DMS153 treated with DMSO at 0.1 percent for 48 hours (cell line): ENCODE measurements around the gene ZNF132.
"Not testable (repeated sequence)": the region's sequence is repeated elsewhere in the genome, so short reads cannot be mapped to it uniquely, and the experiment has no call there.

Source experiments
- DNase-seq: peaks from one replicate; lab custom pipeline; 2025; ENCODE audit not compliant: unreplicated experiment; lab: John Stamatoyannopoulos, UW

Gene ZNF132

DNA sequence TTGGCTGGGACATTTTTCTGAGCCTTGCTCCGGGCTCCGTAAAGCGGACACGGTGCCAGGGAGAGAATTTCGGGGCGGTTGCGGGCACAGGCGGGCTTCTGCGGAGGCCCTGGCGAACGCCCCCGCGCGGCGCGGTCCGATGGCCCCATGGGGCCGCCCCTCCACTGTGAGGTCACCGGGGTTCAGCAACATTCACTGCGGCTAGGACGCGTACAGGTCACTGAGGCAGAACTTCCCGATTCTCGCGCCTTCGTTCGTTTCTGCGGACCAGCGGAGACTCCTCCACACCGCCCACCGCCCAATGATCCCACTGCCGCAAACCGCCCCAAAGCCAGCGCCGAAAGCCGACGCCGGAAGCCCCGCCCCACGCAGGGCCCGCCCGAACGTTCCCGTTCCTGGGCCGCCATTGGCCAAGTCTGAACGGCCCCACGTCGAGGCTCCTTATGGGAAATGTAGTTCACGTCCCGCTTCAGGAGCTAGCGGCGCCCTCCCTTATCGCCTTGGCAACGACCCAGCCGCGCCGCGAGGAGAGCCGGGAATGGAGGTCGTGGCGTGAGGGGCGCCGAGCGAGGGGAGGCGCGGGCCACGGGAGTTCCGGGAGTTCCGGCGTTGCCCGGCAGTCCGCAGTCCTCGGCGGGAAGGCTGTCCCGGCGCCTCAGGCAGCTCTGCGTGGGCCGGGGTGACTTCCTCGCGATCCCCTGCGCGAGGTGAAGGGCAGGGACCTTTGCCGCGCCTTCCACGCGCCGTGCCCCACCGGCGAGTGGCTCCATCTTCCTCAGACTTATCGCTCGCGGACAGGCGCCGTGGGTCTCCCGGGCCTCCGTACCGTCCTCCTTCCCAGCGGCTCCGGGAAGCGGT is 31.6 kb downstream of the ZNF132 start, which contains the start of gene ZNF584:
Gene ZNF584, plus strand, starts transcription at position 498 of the 858 bp plus-strand sequence. CDS start 499 bp downstream, outside the sequence.
- peak; percentile 87 for DNase-seq

- no peak for DNase-seq
These were observed 32.2 kb downstream of the ZNF132 start for GRCh38 chr19:58407658-58408151.

GRCh38 chr19:58406818-58407657 is 32.9 kb downstream of the ZNF132 start:
- no peak for DNase-seq

DNA sequence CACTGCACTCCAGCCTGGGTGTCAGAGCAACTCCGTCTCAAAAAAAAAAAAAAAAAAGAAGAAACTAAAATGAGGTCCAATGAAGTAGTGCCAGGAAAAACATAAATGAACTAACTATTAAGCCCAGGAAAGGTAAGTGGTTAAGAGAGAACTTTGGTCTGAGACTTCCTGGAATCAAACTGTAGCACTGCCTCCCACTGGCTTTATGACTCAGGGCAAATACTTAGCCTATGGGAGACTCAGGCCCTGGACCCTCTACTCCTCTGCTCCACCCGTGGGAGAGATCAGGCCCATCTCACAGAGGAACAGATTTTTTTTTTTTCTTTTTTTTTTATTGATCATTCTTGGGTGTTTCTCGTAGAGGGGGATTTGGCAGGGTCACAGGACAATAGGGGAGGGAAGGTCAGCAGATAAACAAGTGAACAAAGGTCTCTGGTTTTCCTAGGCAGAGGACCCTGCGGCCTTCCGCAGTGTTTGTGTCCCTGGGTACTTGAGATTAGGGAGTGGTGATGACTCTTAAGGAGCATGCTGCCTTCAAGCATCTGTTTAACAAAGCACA is 36.0 kb downstream of the ZNF132 start:
- not testable (repeated sequence) for DNase-seq

DNA sequence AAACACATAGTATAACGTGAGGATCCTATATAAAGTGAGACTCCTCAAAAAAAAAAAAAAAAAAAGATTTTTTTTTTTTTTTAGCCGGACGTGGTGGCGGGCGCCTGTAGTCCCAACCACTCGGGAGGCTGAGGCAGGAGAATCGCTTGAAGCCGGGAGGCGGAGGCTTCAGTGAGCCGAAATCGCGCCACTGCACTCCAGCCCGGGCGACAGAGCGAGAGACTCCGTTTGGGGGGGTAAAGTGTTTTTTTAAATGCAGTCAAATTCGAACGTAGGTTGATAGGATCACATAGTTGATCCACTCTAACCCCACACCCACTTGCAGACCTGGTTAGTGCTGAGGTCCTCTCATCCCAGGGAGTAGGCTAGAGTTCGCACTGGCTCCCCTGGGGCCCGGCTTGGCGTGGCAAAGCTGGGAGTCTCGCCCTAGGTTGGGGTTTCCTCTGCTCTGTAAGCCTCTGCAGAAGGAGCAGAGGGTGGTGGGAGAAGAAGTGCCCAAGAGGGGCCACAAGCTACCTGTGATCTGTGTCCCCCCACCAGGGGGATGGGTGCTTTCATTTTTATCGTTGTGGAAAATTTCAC is 38.0 kb downstream of the ZNF132 start:
- no peak for DNase-seq

GRCh38 chr19:58400916-58401839 is 38.8 kb downstream of the ZNF132 start:
- DNase-seq = peak; percentile 97

GRCh38 chr19:58400316-58400915 is 39.5 kb downstream of the ZNF132 start:
- DNase-seq = no peak

- no peak for DNase-seq
These were observed 40.0 kb downstream of the ZNF132 start for GRCh38 chr19:58399903-58400302.

DNA sequence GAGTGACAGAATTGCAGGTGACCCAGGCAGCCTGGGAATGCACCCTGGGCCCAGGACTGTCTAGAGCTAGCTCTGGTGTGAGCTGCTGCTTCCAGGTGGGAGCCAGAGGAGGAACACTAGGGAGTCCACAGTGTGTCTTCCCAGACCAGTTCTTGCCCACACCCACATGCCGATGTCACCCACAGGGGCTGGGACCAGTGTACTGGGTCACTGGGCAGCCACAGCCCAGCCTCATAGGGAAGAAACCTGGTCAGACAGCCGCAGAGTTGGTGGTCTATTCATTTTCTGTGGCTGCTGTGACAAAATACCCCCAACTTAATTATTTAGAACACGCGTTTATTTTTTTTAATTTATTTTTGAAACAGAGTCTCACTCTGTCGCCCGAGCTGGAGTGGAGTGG is 41.4 kb downstream of the ZNF132 start:
- DNase-seq = no peak

DNA sequence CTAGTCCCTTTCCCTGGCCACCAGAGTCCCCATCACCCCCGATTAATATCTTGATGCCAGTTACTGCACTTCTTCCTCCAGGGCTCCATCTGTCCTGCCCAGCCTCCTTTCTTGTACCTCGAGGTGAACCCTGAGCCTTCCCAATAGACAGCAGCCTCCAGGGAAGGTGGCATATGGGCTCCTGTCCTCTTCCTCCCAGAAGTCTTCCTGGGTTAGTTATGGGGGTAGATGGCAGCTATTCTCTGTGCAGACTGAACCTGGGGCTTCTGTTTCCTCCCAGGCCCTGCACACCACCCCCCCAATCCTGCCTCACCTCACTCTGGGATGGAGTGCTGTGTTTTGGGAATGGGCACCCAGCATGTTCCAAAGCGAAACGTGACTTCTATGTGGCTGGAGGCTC is 41.9 kb downstream of the ZNF132 start:
- DNase-seq = no peak

DNA sequence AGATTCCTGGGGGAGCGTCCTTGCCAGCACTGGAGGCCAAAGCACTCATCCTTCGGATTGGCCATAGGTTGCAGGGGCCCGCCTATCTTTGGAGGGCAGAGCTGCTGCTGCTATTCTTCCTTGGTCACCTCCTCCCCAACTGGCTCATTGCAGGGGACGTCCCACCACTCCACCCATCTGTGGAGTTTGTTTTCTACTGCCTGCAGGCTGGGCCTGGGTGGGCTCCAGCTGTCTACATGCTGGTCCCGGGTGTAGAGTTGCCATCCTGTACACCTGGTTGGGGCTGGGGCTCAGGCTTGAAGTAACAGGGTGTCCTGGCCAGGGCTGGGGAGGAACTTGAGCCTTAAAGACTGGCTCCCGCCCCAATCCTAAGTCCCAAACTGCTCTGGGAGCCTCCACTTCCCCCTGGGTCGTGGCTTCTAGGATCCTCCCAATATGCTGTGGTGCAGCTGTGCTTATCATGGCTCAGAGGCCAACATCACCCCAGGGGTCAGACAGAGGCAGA is 42.4 kb downstream of the ZNF132 start:
- no peak for DNase-seq

DNA sequence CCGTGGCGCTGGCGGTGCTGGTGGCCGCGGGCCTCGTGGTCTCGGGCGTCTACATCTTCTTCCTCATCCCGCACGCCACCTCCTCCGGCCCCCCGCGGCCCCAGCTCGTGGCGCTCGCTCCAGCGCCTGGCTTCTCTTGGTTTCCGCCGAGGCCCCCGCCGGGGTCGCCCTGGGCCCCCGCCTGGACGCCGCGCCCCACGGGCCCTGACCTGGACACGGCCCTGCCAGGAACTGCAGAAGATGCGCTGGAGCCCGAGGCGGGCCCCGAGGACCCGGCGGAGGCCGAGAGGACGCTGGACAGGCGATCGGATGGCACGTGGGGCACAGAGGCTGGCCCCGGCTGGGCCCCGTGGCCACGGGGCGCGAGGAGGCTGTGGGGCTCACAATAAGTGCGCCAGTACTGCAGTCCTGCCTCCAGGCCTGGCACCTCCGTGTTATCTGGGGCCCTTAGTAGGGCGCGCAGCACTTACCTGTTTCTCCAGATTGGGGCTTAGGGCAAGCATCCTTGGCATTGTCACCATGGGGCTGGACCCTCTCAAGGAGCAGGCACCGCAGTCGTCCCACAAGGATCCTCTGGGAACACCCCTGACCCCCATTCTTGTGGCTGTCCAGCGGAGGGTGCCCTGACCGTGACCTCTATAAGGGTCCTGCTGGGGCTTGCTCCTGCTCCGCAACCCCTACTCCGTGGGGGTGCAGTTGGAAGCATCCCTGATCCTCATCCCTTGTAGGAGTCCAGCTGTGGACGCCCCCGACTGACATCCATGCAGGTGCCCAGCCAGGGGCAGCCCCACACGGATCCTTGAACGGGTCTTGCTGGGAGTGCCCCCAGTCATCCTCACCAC is 43.0 kb downstream of the ZNF132 start:
- DNase-seq = no peak

GRCh38 chr19:58395979-58396627 is 43.9 kb downstream of the ZNF132 start:
- no peak for DNase-seq

- no peak for DNase-seq
These were observed 44.6 kb downstream of the ZNF132 start, which contains the start of gene RNF225 for GRCh38 chr19:58395220-58395978. Gene RNF225, plus strand, starts transcription at chr19:58395656. Its CDS starts 434 bp downstream, at chr19:58396090.

DNA sequence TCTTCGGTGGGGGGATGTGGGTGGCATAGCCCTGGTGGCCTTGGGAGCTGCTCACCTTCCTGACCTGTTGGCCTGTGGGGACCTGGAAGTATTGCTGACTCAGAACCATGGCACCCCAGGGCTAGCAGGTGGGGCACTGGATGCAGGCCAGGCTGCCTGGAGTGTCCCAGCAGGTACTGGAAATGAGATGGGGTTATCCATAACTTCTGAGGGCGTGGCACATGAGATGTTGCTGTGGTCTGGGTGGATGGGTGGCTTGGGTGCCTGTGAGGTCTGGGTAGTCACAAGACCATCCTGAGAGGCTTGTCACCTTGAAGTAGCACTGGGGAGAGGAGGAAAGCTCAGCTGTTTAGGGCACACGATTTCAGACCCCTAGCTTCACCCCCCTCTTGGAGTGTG is 45.1 kb downstream of the ZNF132 start:
- no peak for DNase-seq

- DNase-seq = no peak
These were observed 46.3 kb downstream of the ZNF132 start for GRCh38 chr19:58393725-58394033.
